OCI-LY7 (cell line): ENCODE measurements around the gene ENKD1. TPM values are rescaled to one million over a fixed set of nuclear protein-coding genes. Genes with fewer than 3 reads are reported as not detected.

Experiments
- BruUV-seq: library from RNA; stranded (reverse); fragments of 400-500 nt; replicated peaks from 2 replicates; lab custom pipeline; 2021; lab: Mats Ljungman, UMichigan
- CTCF ChIA-PET: fragments of 300-600 bp; sonication (Branson Sonifier 250); formaldehyde crosslinking; loops from one replicate; lab custom pipeline; 2022; ENCODE audit warnings: antibody characterized with exemption; ENCODE audit not compliant: unreplicated experiment; lab: Charles Lee
- POLR2A ChIA-PET: fragments of 300-600 bp; sonication (Branson Sonifier 250); formaldehyde crosslinking; loops from one replicate; lab custom pipeline; 2022; ENCODE audit warnings: antibody characterized with exemption; lab: Charles Lee
- DNase-seq: peaks from one replicate; pipeline ENCODE4 v3.0.0-alpha.2; 2015; ENCODE audit warnings: low spot score
- H2AFZ ChIP-seq: fragments of 200-600 bp; sonication (generic), shearing (Covaris generic); 2 replicates; pipeline ENCODE4 v1.6.1; 2014; ENCODE audit warnings: mild to moderate bottlenecking, antibody characterized with exemption, low read length, moderate library complexity
- H3K27ac ChIP-seq: fragments of 200-600 bp; sonication (generic); 2 replicates; pipeline ENCODE4 v1.5.1; 2014; ENCODE audit warnings: mixed run types, low read depth, mild to moderate bottlenecking, moderate library complexity, low read length, inconsistent platforms; ENCODE audit not compliant: poor library complexity, severe bottlenecking
- H3K36me3 ChIP-seq: fragments of 200-600 bp; sonication (generic); 2 replicates; pipeline ENCODE4 v1.6.1; 2014; ENCODE audit warnings: mild to moderate bottlenecking, antibody characterized with exemption, low read length, moderate library complexity, mixed read lengths; ENCODE audit not compliant: insufficient read depth
- H3K4me1 ChIP-seq: fragments of 200-600 bp; sonication (generic); 2 replicates; pipeline ENCODE4 v1.5.1; 2014; ENCODE audit warnings: mild to moderate bottlenecking, low read length; ENCODE audit not compliant: insufficient read depth, poor library complexity, severe bottlenecking
- H3K4me2 ChIP-seq: fragments of 200-600 bp; sonication (generic); 2 replicates; pipeline ENCODE4 v1.6.1; 2014; ENCODE audit warnings: mild to moderate bottlenecking, low read length
- H3K4me3 ChIP-seq: fragments of 200-600 bp; sonication (generic); 2 replicates; pipeline ENCODE4 v1.5.1; 2014; ENCODE audit warnings: mild to moderate bottlenecking, low read depth, low read length; ENCODE audit not compliant: poor library complexity, severe bottlenecking
- H3K79me2 ChIP-seq: fragments of 200-600 bp; sonication (generic); 2 replicates; pipeline ENCODE4 v1.6.1; 2016; ENCODE audit warnings: low read depth, mild to moderate bottlenecking, low read length, moderate library complexity, mixed read lengths; ENCODE audit not compliant: insufficient read depth
- H3K9me2 ChIP-seq: fragments of 200-600 bp; sonication (generic); 2 replicates; pipeline ENCODE4 v1.6.1; 2016; ENCODE audit warnings: mild to moderate bottlenecking, low read length, mixed read lengths; ENCODE audit not compliant: insufficient read depth
- H3K9me3 ChIP-seq: fragments of 200-600 bp; sonication (generic); 2 replicates; pipeline ENCODE4 v1.6.1; 2014; ENCODE audit warnings: mild to moderate bottlenecking, mixed run types, low read length, mixed read lengths
- H4K20me1 ChIP-seq: fragments of 200-600 bp; sonication (generic); 2 replicates; pipeline ENCODE4 v1.6.1; 2014; ENCODE audit warnings: mild to moderate bottlenecking, antibody characterized with exemption, low read length, moderate library complexity, mixed read lengths; ENCODE audit not compliant: insufficient read depth
- EZH2phosphoT487 ChIP-seq: fragments of 200-600 bp; sonication (generic); IDR thresholded peaks from 2 replicates; pipeline ENCODE4 v1.6.1; 2018; ENCODE audit warnings: low read depth, borderline replicate concordance, mild to moderate bottlenecking, mixed run types, antibody characterized with exemption, low read length, moderate library complexity, mixed read lengths
- intact Hi-C: fragments of 100-400 bp; cut with micrococcal nuclease; formaldehyde crosslinking; loops from one replicate; pipeline ENCODE4 v1.10.0; 2022; ENCODE audit not compliant: unreplicated experiment
- total RNA-seq, 2 experiments: library from RNA; depleted of rRNA in 1 of 2; stranded (reverse); fragments of >200 nt in 1 of 2; shearing (Covaris generic) in 1 of 2; gene quantifications; 2 replicates each; pipeline ENCODE4 v1.2.3, GENCODE V29; 2014 to 2022
- TF ChIP-seq, protein P1 (sequence below): fragments of 200-600 bp; sonication (generic); conservative IDR thresholded peaks from 2 replicates; pipeline ENCODE4 v1.5.1; 2014; ENCODE audit warnings: mild to moderate bottlenecking, antibody characterized with exemption, low read length, moderate library complexity, mixed read lengths

Gene ENKD1
- total RNA-seq, 2 experiments from 2014 or later: 8.1 to 15.7 TPM

DNA sequence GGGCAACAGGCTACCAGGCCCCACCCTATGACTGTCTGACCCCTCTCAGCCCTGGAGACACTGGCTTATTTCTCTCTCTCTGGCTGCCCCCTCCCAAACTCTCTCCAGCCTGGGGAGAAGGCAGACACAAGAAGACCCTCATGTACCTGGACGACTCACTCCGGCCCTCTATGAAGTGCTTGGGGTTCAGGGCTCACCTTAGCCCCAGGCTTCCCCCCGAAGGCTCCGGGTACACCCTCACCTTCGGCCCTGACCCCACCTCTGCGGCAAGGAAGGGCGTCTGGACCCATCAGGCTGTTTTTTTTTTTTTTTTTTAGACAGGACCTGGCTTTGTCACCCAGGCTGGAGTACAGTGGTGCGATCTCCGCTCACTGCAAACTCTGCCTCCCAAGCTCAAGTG, 22.5 kb downstream of the ENKD1 start:
- CTCF ChIA-PET: interaction anchor here (0.6 to 3.0 kb wide), 6 partner anchors 15 to 100 kb away, joined by 3 to 43 read pairs (median 5); partner anchors contain the start of genes ACD, CTCF and PARD6A
- Histone ChIP-seq H3K36me3 (peaks cover 39% of the 10 kb centered on the region), H3K4me1 (peaks cover 25% of the 10 kb centered on the region), H3K27ac (peak overlapping the region; percentile 71), H3K4me2 (peak overlapping the region; percentile 97), H3K9me3 (no peaks in the 10 kb centered on the region), H2AFZ (no peak overlapping the region; the same call in 1 of the 2 replicates), H3K9me2 (no peaks in the 10 kb centered on the region), H4K20me1 (no peaks in the 10 kb centered on the region; the same call in 1 of the 2 replicates), H3K4me3 (peak overlapping the region; percentile 76), H3K79me2 (peaks cover 14% of the 10 kb centered on the region; the same call in 1 of the 2 replicates)
- DNase-seq: no peak
- POLR2A ChIA-PET: interaction anchor here (0.6 to 5.3 kb wide), 8 partner anchors 15 to 127 kb away, joined by 3 to 57 read pairs (median 5); partner anchors contain the start of gene ACD
- no TSS peak for BruUV-seq
- intact Hi-C loops: loop anchor here (1.0 kb wide), 2 partner anchors 82 to 97 kb away; partner anchors contain the start of gene CTCF
- TF ChIP-seq EZH2phosphoT487: no peak
- TF ChIP-seq, protein P1, sequence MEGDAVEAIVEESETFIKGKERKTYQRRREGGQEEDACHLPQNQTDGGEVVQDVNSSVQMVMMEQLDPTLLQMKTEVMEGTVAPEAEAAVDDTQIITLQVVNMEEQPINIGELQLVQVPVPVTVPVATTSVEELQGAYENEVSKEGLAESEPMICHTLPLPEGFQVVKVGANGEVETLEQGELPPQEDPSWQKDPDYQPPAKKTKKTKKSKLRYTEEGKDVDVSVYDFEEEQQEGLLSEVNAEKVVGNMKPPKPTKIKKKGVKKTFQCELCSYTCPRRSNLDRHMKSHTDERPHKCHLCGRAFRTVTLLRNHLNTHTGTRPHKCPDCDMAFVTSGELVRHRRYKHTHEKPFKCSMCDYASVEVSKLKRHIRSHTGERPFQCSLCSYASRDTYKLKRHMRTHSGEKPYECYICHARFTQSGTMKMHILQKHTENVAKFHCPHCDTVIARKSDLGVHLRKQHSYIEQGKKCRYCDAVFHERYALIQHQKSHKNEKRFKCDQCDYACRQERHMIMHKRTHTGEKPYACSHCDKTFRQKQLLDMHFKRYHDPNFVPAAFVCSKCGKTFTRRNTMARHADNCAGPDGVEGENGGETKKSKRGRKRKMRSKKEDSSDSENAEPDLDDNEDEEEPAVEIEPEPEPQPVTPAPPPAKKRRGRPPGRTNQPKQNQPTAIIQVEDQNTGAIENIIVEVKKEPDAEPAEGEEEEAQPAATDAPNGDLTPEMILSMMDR: no peak

DNA sequence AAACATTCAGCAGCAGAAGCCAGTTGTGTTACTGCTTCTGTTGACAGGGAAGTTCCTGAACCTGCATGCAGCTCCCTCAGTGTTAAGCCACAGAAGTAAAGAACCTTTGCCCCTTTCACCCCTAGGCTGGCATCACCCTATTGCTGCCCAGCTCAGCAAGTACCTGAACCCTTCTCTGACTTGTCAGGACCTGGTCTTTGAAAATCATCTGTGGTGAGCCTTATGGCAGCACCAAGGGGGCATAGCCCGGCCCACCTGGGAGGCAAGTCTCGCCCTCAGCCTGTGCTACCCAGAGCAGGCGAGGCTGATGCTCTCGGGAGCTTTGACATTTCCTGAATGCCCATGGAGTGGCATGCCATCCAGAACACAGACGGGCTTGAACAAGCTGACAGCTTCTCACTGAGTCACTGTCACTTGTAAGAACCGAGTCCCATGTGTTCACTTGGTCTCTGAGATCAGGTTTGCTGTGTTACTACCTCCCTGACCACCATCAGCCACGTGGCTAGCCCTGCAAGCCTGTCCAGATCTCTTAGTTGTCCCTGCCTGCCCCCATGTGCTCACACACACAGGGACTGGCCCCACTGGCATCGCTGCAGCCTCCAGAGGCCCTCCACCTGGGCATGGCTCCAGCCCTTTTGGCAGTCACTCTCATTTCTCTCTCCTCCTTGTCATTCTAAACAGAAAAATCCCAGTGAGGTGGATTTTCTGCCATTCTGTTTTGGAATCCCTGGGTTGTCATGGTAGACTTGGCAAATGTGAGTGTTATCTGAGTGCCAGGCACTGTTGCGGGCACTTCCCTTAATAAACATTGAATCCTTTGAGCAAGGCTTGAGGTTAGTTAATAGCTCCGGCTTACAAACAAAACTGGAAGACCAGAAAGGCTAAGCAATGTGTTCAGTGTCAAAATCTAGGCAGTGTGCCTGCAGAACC, 24.5 kb downstream of the ENKD1 start:
- Histone ChIP-seq H4K20me1 (no peaks in the 10 kb centered on the region), H3K79me2 (peaks cover 14% of the 10 kb centered on the region; the same call in 1 of the 2 replicates), H3K4me3 (no peak overlapping the region), H3K4me1 (peaks cover 25% of the 10 kb centered on the region), H3K36me3 (peaks cover 48% of the 10 kb centered on the region), H3K4me2 (no peak overlapping the region), H3K9me3 (no peaks in the 10 kb centered on the region), H3K27ac (no peak overlapping the region), H2AFZ (no peak overlapping the region), H3K9me2 (no peaks in the 10 kb centered on the region)
- BruUV-seq: no TSS peak
- TF ChIP-seq, protein P1: no peak
- TF ChIP-seq EZH2phosphoT487: no peak
- CTCF ChIA-PET: interaction anchor here (0.9 to 1.3 kb wide), 2 partner anchors 95 kb away, joined by 4 read pairs; no protein-coding TSS in a partner anchor
- intact Hi-C loops: no loop called here
- POLR2A ChIA-PET: interaction anchor here (0.5 to 4.6 kb wide), 5 partner anchors 10 to 125 kb away, joined by 3 to 57 read pairs (median 5); no protein-coding TSS in a partner anchor
- no peak for DNase-seq
